Keratinocyte (primary cell): ENCODE data around the gene AIP. TPM values are rescaled to one million over a fixed set of nuclear protein-coding genes. Genes with fewer than 3 reads are reported as not detected.

Experiments
- DNase-seq: peaks from one replicate; pipeline ENCODE4 v3.0.0-alpha.2; 2011; ENCODE audit warnings: low read depth, missing footprints, low spot score
- FAIRE-seq: peaks from 2 replicates; lab custom pipeline; 2011; peaks lifted over from hg19 to GRCh38; lab: Jason Lieb, UNC
- H2AFZ ChIP-seq: 2 replicates; pipeline ENCODE4 v1.6.0; 2012; ENCODE audit warnings: low read length, control low read depth, inconsistent platforms; ENCODE audit not compliant: control insufficient read depth
- H3K27ac ChIP-seq: 2 replicates; pipeline ENCODE4 v1.5.1; 2011; ENCODE audit warnings: low read length; ENCODE audit not compliant: control insufficient read depth, insufficient read depth
- H3K27me3 ChIP-seq: 3 replicates; pipeline ENCODE4 v1.6.0; 2011; ENCODE audit warnings: low read length; ENCODE audit not compliant: control insufficient read depth, insufficient read depth; ENCODE audit errors: extremely low read depth
- H3K36me3 ChIP-seq, 2 experiments: 2 replicates in 1 of 2; 3 replicates in 1 of 2; pipeline ENCODE4 v1.5.1; 2011; ENCODE audit warnings: low read length in 2 of 2, mild to moderate bottlenecking in 1 of 2; ENCODE audit not compliant: control insufficient read depth in 2 of 2, insufficient read depth in 2 of 2; ENCODE audit errors: extremely low read depth in 1 of 2
- H3K4me1 ChIP-seq: 3 replicates; pipeline ENCODE4 v1.5.1; 2011; ENCODE audit warnings: low read length; ENCODE audit not compliant: control insufficient read depth, insufficient read depth; ENCODE audit errors: extremely low read depth
- H3K4me2 ChIP-seq: 3 replicates; pipeline ENCODE4 v1.6.0; 2011; ENCODE audit warnings: low read depth, low read length; ENCODE audit not compliant: control insufficient read depth, insufficient read depth; ENCODE audit errors: extremely low read depth
- H3K4me3 ChIP-seq, 3 experiments: fragments of 200-600 bp in 1 of 3; sonication (generic) in 1 of 3; 2 replicates in 2 of 3; 3 replicates in 1 of 3; pipeline ENCODE4 v1.5.1; 2011 to 2016; ENCODE audit warnings: low read length in 3 of 3, mild to moderate bottlenecking in 3 of 3, control low read depth in 2 of 3, inconsistent platforms in 1 of 3, low read depth in 1 of 3, mixed read lengths in 1 of 3, mixed run types in 1 of 3, moderate library complexity in 1 of 3; ENCODE audit not compliant: control insufficient read depth in 2 of 3, insufficient read depth in 2 of 3; ENCODE audit errors: extremely low read depth in 1 of 3
- H3K79me2 ChIP-seq: 2 replicates; pipeline ENCODE4 v1.6.0; 2012; ENCODE audit warnings: low read length; ENCODE audit not compliant: control insufficient read depth, insufficient read depth
- H3K9ac ChIP-seq: 3 replicates; pipeline ENCODE4 v1.6.0; 2011; ENCODE audit warnings: low read length; ENCODE audit not compliant: control insufficient read depth, insufficient read depth; ENCODE audit errors: extremely low read depth
- H3K9me1 ChIP-seq: 3 replicates; pipeline ENCODE4 v1.6.0; 2011; ENCODE audit warnings: low read length; ENCODE audit not compliant: control insufficient read depth, insufficient read depth; ENCODE audit errors: extremely low read depth
- H3K9me3 ChIP-seq: 2 replicates; pipeline ENCODE4 v1.5.1; 2012; ENCODE audit warnings: low read depth, low read length; ENCODE audit not compliant: control insufficient read depth
- H4K20me1 ChIP-seq: 3 replicates; pipeline ENCODE4 v1.6.0; 2011; ENCODE audit warnings: low read length; ENCODE audit not compliant: control insufficient read depth, insufficient read depth; ENCODE audit errors: extremely low read depth
- CTCF ChIP-seq, 3 experiments: IDR thresholded peaks in 1 of 3; conservative IDR thresholded peaks in 1 of 3; optimal IDR thresholded peaks in 1 of 3; 2 replicates in 2 of 3; 3 replicates in 1 of 3; pipeline versions ENCODE3 to v1.5.1; 2011; ENCODE audit warnings: low read length in 3 of 3, mild to moderate bottlenecking in 3 of 3, moderate library complexity in 2 of 3, control low read depth in 1 of 3, inconsistent platforms in 1 of 3; ENCODE audit not compliant: insufficient read depth in 2 of 3; ENCODE audit errors: extremely low read depth in 1 of 3
- EZH2 ChIP-seq: IDR thresholded peaks from one replicate; pipeline ENCODE4 v1.6.1; 2012; ENCODE audit warnings: inconsistent platforms, mild to moderate bottlenecking, low read length, moderate library complexity
- dilution Hi-C: fragments of 300-500 bp; cut with MboI; formaldehyde crosslinking; loops from one replicate; pipeline ENCODE4 v1.7.0; 2020; ENCODE audit warnings: low sequenced_read_pairs; ENCODE audit not compliant: extremely low pct_ligation_motif_present
- polyA plus RNA-seq, 5 experiments: library from polyadenylated mRNA; depleted of rRNA in 3 of 5; stranded (reverse) in 3 of 5; stranded (forward) in 1 of 5; unstranded in 1 of 5; fragments of >200 nt; gene quantifications; 1 replicate in 1 of 5; 2 replicates in 3 of 5; 3 replicates in 1 of 5; pipeline versions ENCODE4 v1.2.1 to v1.2.3, GENCODE V29; 2011 to 2012; ENCODE audit warnings: missing spikeins in 2 of 5, low read depth in 1 of 5, low replicate concordance in 1 of 5

AIP gene
- polyA plus RNA-seq, 1 donor (not counting 4 experiments of a cell fraction or from before 2014, with no cell fraction given): 32.5 TPM

- no peak for FAIRE-seq
- peaks cover 18% of the 10 kb centered on the region for H3K79me2 ChIP-seq
- H3K4me3 ChIP-seq: no peak overlapping the region
- TF ChIP-seq EZH2: no peak
- peaks cover 5% of the 10 kb centered on the region for H4K20me1 ChIP-seq
- peaks cover 33 to 40% of the 10 kb centered on the region in 2 experiments for H3K36me3 ChIP-seq
- no peak for DNase-seq
- H3K4me2 ChIP-seq: no peak overlapping the region
- dilution Hi-C loops: no loop called here
- H3K27me3 ChIP-seq: no peaks in the 10 kb centered on the region
- H3K9me1 ChIP-seq: no peaks in the 10 kb centered on the region
- H3K4me1 ChIP-seq: peaks cover 8% of the 10 kb centered on the region
- H3K9ac ChIP-seq: no peak overlapping the region
- no peaks in the 10 kb centered on the region for H3K9me3 ChIP-seq
- no peak overlapping the region for H3K27ac ChIP-seq
- H2AFZ ChIP-seq: no peak overlapping the region
Observed at GRCh38 chr11:67434395-67434881, 48.4 kb upstream of the AIP start.

- Histone ChIP-seq H3K27me3 (no peaks in the 10 kb centered on the region), H3K36me3 (peaks cover 37 to 40% of the 10 kb centered on the region in 2 experiments), H3K27ac (no peak overlapping the region), H3K9me3 (no peaks in the 10 kb centered on the region), H2AFZ (no peak overlapping the region), H3K4me1 (peaks cover under 1% of the 10 kb centered on the region), H3K79me2 (peaks cover 14% of the 10 kb centered on the region), H3K9ac (no peak overlapping the region), H3K4me3 (no peak overlapping the region), H4K20me1 (peaks cover 5% of the 10 kb centered on the region), H3K4me2 (no peak overlapping the region), H3K9me1 (no peaks in the 10 kb centered on the region)
- dilution Hi-C loops: no loop called here
- no peak for TF ChIP-seq CTCF (optimal IDR thresholded peaks at IDR 0.05 in 1 of 3, IDR thresholded peaks at IDR 0.05 in 1 of 3, conservative IDR thresholded peaks at IDR 0.05 in 1 of 3; ENCODE audit: extremely low read depth in 1 of 3, insufficient read depth in 2 of 3, low read length in 3 of 3)
- FAIRE-seq (no peak), DNase-seq (no peak)
Observed at GRCh38 chr11:67435031-67435726, 47.6 kb upstream of the AIP start.
